Esophagus muscularis mucosa (tissue), 4 donors: ENCODE data around the gene SLIT1.

Experiments
- CTCF ChIP-seq, 3 experiments: fragments of 200-600 bp in 2 of 3; fragments of 450-650 bp in 1 of 3; sonication (generic) in 2 of 3; IDR thresholded peaks; one replicate each; pipeline ENCODE4 v1.5.1; 2017 to 2019; ENCODE audit warnings: antibody characterized with exemption in 3 of 3, mild to moderate bottlenecking in 2 of 3, moderate library complexity in 1 of 3
- EP300 ChIP-seq: sonication (generic); formaldehyde crosslinking; IDR thresholded peaks from one replicate; pipeline ENCODE4 v1.6.1; 2017; ENCODE audit warnings: antibody characterized with exemption
- POLR2A ChIP-seq: fragments of 450-650 bp; IDR thresholded peaks from one replicate; pipeline ENCODE4 v1.6.1; 2017; ENCODE audit warnings: antibody characterized with exemption, moderate library complexity, mild to moderate bottlenecking, low read depth
- POLR2AphosphoS5 ChIP-seq, 2 donors: sonication (generic); formaldehyde crosslinking; IDR thresholded peaks; one replicate each; pipeline ENCODE4 v1.6.1; 2017; ENCODE audit warnings: antibody characterized with exemption in 2 of 2

- TF ChIP-seq CTCF (IDR thresholded peaks at IDR 0.05) (no peak), POLR2A (no peak), EP300 (no peak), POLR2AphosphoS5 (IDR thresholded peaks at IDR 0.05) (no peak)
Observed at GRCh38 chr10:97105303-97105702, 80.5 kb downstream of the SLIT1 start.
